ENCODE data around the gene MSX1.

- TF ChIP-seq POLR2AphosphoS5 (IDR thresholded peaks at IDR 0.05; ENCODE audit: low read depth, low read length) (no peak), TAF1 (IDR thresholded peaks at IDR 0.05; ENCODE audit: borderline replicate concordance, insufficient read depth, low read length) (no peak), REST (IDR thresholded peaks at IDR 0.05; ENCODE audit: insufficient read depth in 1 of 2, low read depth in 2 of 2, low read length in 2 of 2) (no peak)
Observed at GRCh38 chr4:4866866-4867374, 7.5 kb downstream of the MSX1 start.

All from PFSK-1 (cell line).